Loucy (cell line): ENCODE measurements around the gene DSG2.

ENCODE experiments used
- EZH2phosphoT487 ChIP-seq: fragments of 200-600 bp; IDR thresholded peaks from 2 replicates; pipeline ENCODE4 v1.6.1; 2018; ENCODE audit warnings: antibody characterized with exemption, mild to moderate bottlenecking, moderate library complexity, borderline replicate concordance
- TF ChIP-seq, protein P1 (sequence below): fragments of 200-600 bp; sonication (generic); conservative IDR thresholded peaks from 2 replicates; pipeline ENCODE4 v1.5.1; 2014; ENCODE audit warnings: mild to moderate bottlenecking, antibody characterized with exemption, low read length

DNA sequence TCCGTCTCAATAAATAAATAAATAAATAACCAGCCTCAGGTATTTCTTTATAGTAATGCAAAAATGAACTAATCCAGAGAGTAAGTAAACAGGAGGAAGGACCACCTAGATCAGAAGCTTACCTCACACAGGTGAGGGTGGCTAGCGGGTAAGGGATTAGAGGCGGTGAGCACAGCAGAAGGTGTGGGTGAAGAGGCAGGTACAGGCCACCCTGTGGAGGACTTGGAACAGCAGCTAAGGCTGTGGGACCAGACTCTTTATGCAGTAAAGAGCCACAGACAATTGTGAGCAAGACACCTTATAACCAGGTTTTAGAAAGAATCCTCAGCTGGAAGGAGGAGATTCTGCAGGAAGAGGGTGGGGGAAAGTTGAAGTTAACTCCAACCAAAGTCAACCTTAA lies 59.5 kb downstream of the DSG2 start:
- TF ChIP-seq, protein P1, sequence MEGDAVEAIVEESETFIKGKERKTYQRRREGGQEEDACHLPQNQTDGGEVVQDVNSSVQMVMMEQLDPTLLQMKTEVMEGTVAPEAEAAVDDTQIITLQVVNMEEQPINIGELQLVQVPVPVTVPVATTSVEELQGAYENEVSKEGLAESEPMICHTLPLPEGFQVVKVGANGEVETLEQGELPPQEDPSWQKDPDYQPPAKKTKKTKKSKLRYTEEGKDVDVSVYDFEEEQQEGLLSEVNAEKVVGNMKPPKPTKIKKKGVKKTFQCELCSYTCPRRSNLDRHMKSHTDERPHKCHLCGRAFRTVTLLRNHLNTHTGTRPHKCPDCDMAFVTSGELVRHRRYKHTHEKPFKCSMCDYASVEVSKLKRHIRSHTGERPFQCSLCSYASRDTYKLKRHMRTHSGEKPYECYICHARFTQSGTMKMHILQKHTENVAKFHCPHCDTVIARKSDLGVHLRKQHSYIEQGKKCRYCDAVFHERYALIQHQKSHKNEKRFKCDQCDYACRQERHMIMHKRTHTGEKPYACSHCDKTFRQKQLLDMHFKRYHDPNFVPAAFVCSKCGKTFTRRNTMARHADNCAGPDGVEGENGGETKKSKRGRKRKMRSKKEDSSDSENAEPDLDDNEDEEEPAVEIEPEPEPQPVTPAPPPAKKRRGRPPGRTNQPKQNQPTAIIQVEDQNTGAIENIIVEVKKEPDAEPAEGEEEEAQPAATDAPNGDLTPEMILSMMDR: peak; percentile 22; the same call in 1 of the 2 replicates
- TF ChIP-seq EZH2phosphoT487: no peak
